ENCODE data around the gene PADI2.

PADI2 gene

DNA sequence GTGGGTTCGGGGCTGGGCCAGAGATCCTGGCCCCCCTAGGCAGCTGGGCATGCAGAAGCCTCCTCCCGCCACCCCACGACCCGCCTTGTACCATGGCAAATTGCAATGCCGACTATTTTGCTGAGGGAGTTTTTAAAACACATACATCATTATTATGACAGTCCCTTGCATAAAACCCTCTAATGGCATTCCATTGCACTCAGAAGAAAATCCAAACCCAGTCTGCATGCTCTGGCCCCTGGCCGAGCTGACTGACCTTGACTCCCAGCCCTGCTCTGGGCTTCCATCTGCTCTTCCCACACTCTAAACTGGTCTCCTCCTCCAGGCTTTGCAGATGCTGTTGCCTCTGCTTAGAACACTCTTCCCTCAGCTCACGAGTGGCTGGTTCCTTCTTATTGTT, 28.0 kb downstream of the PADI2 start:
- Histone ChIP-seq H3K4me2 (ENCODE audit: low read depth, low read length, poor library complexity, severe bottlenecking) (no peak overlapping the region), H3K9me2 (replicated peaks; ENCODE audit: low read depth, low read length) (no peaks in the 10 kb centered on the region), H3F3A (ENCODE audit: low read depth) (no peaks in the 10 kb centered on the region), H3K27me3 (ENCODE audit: insufficient read depth, low read length, poor library complexity, severe bottlenecking) (no peaks in the 10 kb centered on the region), H3K9me3 (ENCODE audit: insufficient read depth, low read depth, low read length) (no peaks in the 10 kb centered on the region), H4K20me1 (ENCODE audit: insufficient read depth, low read length, poor library complexity, severe bottlenecking) (no peaks in the 10 kb centered on the region), H2AFZ (ENCODE audit: low read length) (no peak overlapping the region), H3K4me1 (ENCODE audit: insufficient read depth, low read length, poor library complexity, severe bottlenecking) (no peaks in the 10 kb centered on the region), H3K4me3 (ENCODE audit: low read length, poor library complexity, severe bottlenecking) (no peak overlapping the region), H3K9ac (ENCODE audit: low read depth, low read length, poor library complexity, severe bottlenecking) (no peak overlapping the region), H3K36me3 (ENCODE audit: insufficient read depth, low read length) (no peaks in the 10 kb centered on the region), H3K79me2 (ENCODE audit: insufficient read depth, low read length) (no peaks in the 10 kb centered on the region)
- TF ChIP-seq, protein P1, sequence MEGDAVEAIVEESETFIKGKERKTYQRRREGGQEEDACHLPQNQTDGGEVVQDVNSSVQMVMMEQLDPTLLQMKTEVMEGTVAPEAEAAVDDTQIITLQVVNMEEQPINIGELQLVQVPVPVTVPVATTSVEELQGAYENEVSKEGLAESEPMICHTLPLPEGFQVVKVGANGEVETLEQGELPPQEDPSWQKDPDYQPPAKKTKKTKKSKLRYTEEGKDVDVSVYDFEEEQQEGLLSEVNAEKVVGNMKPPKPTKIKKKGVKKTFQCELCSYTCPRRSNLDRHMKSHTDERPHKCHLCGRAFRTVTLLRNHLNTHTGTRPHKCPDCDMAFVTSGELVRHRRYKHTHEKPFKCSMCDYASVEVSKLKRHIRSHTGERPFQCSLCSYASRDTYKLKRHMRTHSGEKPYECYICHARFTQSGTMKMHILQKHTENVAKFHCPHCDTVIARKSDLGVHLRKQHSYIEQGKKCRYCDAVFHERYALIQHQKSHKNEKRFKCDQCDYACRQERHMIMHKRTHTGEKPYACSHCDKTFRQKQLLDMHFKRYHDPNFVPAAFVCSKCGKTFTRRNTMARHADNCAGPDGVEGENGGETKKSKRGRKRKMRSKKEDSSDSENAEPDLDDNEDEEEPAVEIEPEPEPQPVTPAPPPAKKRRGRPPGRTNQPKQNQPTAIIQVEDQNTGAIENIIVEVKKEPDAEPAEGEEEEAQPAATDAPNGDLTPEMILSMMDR (conservative IDR thresholded peaks at IDR 0.05; ENCODE audit: low read length): no peak
- TF ChIP-seq EZH2phosphoT487 (IDR thresholded peaks at IDR 0.05; ENCODE audit: borderline replicate concordance): no peak

GRCh38 chr1:17089506-17089905, 29.7 kb downstream of the PADI2 start:
- TF ChIP-seq, protein P1 (conservative IDR thresholded peaks at IDR 0.05; ENCODE audit: low read length): no peak
- TF ChIP-seq EZH2phosphoT487 (IDR thresholded peaks at IDR 0.05; ENCODE audit: borderline replicate concordance): no peak
- Histone ChIP-seq H2AFZ (ENCODE audit: low read length) (no peak overlapping the region), H3K4me1 (ENCODE audit: insufficient read depth, low read length, poor library complexity, severe bottlenecking) (no peaks in the 10 kb centered on the region), H3K4me2 (ENCODE audit: low read depth, low read length, poor library complexity, severe bottlenecking) (no peak overlapping the region), H3K79me2 (ENCODE audit: insufficient read depth, low read length) (no peaks in the 10 kb centered on the region), H3K4me3 (ENCODE audit: low read length, poor library complexity, severe bottlenecking) (no peak overlapping the region), H4K20me1 (ENCODE audit: insufficient read depth, low read length, poor library complexity, severe bottlenecking) (no peaks in the 10 kb centered on the region), H3K27me3 (ENCODE audit: insufficient read depth, low read length, poor library complexity, severe bottlenecking) (no peaks in the 10 kb centered on the region), H3K9ac (ENCODE audit: low read depth, low read length, poor library complexity, severe bottlenecking) (no peak overlapping the region), H3K9me2 (replicated peaks; ENCODE audit: low read depth, low read length) (no peaks in the 10 kb centered on the region), H3K9me3 (ENCODE audit: insufficient read depth, low read depth, low read length) (no peaks in the 10 kb centered on the region), H3F3A (ENCODE audit: low read depth) (no peaks in the 10 kb centered on the region), H3K36me3 (ENCODE audit: insufficient read depth, low read length) (no peaks in the 10 kb centered on the region)

DNA sequence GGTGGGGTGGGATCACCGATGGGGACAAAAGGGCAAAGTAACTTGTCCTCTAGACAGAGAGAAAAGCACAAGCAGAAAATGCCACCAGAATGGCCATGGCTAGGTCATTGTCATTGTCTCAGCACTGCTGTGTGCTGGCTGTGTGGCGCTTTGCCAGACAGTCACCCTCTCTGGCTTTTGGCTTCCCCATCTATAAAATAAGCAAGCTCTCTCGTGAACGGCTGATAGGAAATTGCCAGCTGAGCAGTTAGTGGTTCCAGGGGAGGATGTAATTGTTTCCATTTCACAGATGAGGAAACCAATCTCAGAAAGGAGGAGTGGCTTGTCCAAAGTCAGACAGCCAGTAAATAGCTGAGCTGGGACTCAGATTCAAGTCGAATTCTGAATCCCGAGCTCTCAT, 32.5 kb downstream of the PADI2 start:
- Histone ChIP-seq H3K79me2 (ENCODE audit: insufficient read depth, low read length) (no peaks in the 10 kb centered on the region), H3K4me3 (ENCODE audit: low read length, poor library complexity, severe bottlenecking) (no peak overlapping the region), H3K4me1 (ENCODE audit: insufficient read depth, low read length, poor library complexity, severe bottlenecking) (no peaks in the 10 kb centered on the region), H4K20me1 (ENCODE audit: insufficient read depth, low read length, poor library complexity, severe bottlenecking) (no peaks in the 10 kb centered on the region), H3K9me3 (ENCODE audit: insufficient read depth, low read depth, low read length) (no peaks in the 10 kb centered on the region), H3K9me2 (replicated peaks; ENCODE audit: low read depth, low read length) (no peaks in the 10 kb centered on the region), H3K4me2 (ENCODE audit: low read depth, low read length, poor library complexity, severe bottlenecking) (no peak overlapping the region), H3K27me3 (ENCODE audit: insufficient read depth, low read length, poor library complexity, severe bottlenecking) (no peaks in the 10 kb centered on the region), H3F3A (ENCODE audit: low read depth) (no peaks in the 10 kb centered on the region), H2AFZ (ENCODE audit: low read length) (no peak overlapping the region), H3K9ac (ENCODE audit: low read depth, low read length, poor library complexity, severe bottlenecking) (no peak overlapping the region), H3K36me3 (ENCODE audit: insufficient read depth, low read length) (no peaks in the 10 kb centered on the region)
- TF ChIP-seq, protein P1 (conservative IDR thresholded peaks at IDR 0.05; ENCODE audit: low read length): no peak
- no peak for TF ChIP-seq EZH2phosphoT487 (IDR thresholded peaks at IDR 0.05; ENCODE audit: borderline replicate concordance)

Measured in Loucy (cell line).